GM19238 (cell line): ENCODE results near the gene NOL7.

Experiments used
- DNase-seq: peaks from one replicate; pipeline ENCODE4 v3.0.0; 2011; ENCODE audit warnings: low spot score; ENCODE audit not compliant: insufficient read length

The NOL7 gene

DNA sequence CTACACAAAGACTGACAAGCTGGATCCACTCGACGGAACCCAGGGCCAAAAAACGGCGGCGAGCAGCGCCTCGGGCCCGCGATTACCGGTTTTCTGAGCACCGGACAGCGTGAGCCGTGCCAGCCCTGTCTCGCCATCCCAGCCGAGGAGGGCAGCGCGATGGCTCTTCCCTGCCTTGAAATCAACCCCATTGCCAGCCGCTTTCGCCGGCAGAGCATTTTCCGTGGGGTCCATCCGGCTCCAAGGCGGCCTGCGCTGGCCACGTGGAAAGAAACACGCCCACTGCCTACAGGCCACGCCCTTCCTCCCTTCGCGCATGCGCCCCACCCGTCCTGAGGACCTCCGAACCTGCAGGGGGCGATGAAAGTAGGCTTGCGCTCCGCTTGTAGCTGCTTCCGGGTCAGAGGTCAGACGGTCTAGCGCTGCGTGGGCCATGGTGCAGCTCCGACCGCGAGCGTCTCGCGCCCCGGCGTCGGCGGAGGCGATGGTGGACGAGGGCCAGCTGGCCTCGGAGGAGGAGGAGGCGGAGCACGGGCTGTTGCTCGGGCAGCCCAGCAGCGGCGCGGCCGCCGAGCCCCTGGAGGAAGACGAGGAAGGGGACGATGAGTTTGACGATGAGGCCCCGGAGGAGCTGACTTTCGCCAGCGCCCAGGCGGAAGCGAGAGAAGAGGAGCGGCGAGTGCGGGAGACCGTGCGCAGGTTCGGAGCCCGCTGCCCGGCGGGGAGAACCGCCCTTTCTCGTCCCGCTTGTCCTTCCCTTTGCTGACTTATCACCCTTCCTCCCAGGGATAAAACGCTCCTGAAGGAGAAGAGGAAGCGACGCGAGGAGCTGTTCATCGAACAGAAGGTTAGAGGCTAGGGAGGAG, at the start of gene NOL7:
Gene NOL7, plus strand, starts transcription at position 410 of the 866 bp plus-strand sequence. Its CDS starts 24 bp downstream, at position 434.
- DNase-seq, result peak; percentile 85

- DNase-seq, result no peak
Measured at GRCh38 chr6:13565921-13566320, 49.2 kb upstream of the NOL7 start.

- DNase-seq, result no peak
Measured at GRCh38 chr6:13566500-13566899, 48.6 kb upstream of the NOL7 start.

GRCh38 chr6:13568970-13569369, 46.2 kb upstream of the NOL7 start:
- no peak for DNase-seq

- no peak for DNase-seq
Measured at GRCh38 chr6:13572240-13572639, 42.9 kb upstream of the NOL7 start.

- no peak for DNase-seq
Measured at GRCh38 chr6:13572951-13573654, 42.0 kb upstream of the NOL7 start.

GRCh38 chr6:13573669-13574110, 41.4 kb upstream of the NOL7 start:
- DNase-seq, result no peak

- DNase-seq, result peak; percentile 91
Measured at GRCh38 chr6:13574149-13574570, 41.0 kb upstream of the NOL7 start.

GRCh38 chr6:13574571-13575376, 40.4 kb upstream of the NOL7 start, which contains the start of gene SIRT5:
SIRT5 (plus strand) TSS chr6:13574601; CDS start chr6:13584111, 9,510 bp downstream.
- peak; percentile 66 for DNase-seq

- no peak for DNase-seq
Measured at GRCh38 chr6:13575377-13575775, 39.8 kb upstream of the NOL7 start.

DNA sequence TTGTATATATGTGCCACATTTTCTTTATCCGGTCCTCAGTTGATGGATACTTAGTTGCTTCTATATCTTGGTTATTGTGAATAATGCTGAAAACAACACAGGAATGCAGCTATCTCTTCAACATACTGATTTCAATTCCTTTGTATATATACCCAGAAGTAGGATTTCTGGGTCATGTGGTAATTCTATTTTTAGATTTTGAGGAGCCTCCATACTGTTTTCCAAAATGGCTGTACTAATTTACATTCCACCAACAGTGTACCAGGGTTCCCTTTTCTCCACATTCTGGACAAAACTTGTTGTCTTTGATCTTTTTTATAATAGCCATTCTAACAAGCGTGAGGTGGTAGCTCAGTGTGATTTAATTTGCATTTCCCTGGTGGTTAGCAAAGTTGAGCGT, 39.1 kb upstream of the NOL7 start:
- DNase-seq, result no peak

DNA sequence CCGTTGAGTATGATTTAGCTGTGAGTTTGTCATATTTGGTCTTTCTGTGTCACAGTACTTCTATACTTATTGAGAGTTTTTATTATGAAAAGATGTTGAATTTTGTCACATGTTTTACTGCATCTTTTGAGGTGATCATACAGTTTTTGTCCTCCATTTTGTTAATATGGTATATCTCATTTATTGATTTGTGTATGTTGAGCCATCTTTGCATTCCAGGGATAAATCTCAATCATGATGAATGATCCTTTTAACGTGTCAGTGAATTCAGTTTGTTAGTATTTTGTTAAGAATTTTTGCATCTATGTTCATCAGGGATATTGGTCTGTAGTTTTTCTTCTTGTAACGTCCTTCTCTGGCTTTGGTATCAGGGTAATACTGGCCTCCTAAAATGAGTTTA, 37.2 kb upstream of the NOL7 start:
- DNase-seq, result no peak

DNA sequence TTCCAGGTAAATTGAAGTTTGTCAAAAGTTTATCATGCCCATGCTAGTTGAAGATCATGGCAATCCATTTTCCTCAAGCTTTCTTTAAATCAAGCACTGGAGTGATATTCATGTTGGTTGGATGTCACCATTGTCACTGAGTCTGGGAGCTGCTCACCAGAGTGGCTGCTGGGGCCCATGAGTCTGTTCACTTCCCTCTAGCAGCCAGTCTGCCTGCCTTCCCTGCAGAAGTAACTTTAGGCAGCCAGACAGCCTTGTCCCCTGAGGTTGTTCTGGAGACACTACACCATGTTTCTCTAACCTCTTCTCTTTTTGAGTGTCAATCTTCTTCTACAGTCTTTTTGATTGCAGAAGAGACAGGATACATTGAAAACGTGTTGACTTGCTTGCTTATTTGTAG, 35.2 kb upstream of the NOL7 start:
- DNase-seq, result no peak

- no peak for DNase-seq
Measured at GRCh38 chr6:13581700-13582229, 33.4 kb upstream of the NOL7 start.

- DNase-seq, result no peak
Measured at GRCh38 chr6:13586603-13587542, 28.3 kb upstream of the NOL7 start.

- no peak for DNase-seq
Measured at GRCh38 chr6:13589801-13590200, 25.3 kb upstream of the NOL7 start.

DNA sequence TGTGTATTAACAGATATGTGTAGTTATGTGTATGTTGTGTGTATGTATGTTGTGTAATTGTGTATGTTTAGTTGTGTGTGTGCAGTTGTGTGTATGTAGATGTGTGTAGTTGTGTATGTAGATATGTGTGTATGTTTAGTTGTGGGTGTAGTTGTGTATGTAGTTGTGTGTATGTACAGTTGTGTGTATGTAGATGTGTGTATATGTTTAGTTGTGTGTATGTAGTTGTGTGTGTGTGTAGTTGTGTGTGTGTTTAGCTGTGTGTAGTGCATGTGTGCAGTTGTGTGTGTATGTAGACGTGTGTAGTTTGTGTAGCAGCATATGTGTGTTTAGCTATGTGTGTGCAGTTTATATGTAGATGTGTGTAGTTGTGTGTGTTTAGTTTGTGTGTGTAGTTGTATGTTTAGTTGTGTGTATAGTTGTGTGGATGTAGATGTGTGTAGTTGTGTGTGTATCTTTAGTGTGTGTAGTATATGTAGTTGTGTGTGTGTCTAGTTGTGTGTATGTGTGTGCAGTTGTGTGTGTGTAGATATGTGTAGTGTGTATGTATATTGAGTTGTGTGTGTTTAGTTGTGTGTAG, 24.5 kb upstream of the NOL7 start:
- DNase-seq, result no peak

DNA sequence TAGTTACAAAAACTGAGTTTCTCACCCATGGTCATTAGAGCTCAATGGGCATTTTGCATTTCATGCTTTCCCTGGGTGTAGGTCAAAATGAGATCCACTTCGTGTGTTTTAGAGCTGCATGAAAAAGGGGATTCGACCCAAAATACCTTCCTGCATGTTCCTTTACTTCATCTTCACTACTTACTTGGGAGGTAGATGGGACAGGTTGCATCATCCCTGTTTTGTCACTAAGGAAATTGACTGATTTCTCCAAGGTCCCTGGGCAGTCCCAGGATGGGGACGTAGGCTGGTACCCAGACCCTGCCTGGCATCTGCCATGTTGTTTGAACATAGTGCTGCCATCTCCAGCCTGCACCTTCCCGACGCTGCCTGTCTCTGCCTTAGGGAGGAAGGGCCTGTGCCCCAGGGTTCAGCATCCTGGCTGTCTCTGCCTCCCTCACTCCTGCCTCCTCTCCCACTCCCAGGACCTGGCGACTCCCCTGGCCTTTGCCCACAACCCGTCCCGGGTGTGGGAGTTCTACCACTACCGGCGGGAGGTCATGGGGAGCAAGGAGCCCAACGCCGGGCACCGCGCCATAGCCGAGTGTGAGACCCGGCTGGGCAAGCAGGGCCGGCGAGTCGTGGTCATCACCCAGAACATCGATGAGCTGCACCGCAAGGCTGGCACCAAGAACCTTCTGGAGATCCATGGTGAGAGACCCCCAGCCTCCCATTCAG, 23.8 kb upstream of the NOL7 start:
- DNase-seq, result no peak

GRCh38 chr6:13593103-13593502, 22.0 kb upstream of the NOL7 start:
- no peak for DNase-seq
